H1 (cell line): ENCODE measurements around the gene DMC1. TPM values are rescaled to one million over a fixed set of nuclear protein-coding genes. Genes with fewer than 3 reads are reported as not detected.
"Not testable (repeated sequence)": the region's sequence is repeated elsewhere in the genome, so short reads cannot be mapped to it uniquely, and the experiment has no call there.

ENCODE experiments used
- CTCF ChIA-PET: fragments of 300-600 bp; sonication (Branson Sonifier 250); formaldehyde crosslinking; loops from one replicate; lab custom pipeline; 2021; ENCODE audit not compliant: partially characterized antibody; lab: Charles Lee
- POLR2A ChIA-PET: fragments of 300-600 bp; sonication (Branson Sonifier 250); formaldehyde crosslinking; loops from one replicate; lab custom pipeline; 2021; ENCODE audit warnings: inconsistent platforms; ENCODE audit not compliant: partially characterized antibody; lab: Charles Lee
- DNase-seq, 2 experiments: peaks; one replicate each; pipeline versions ENCODE4 v3.0.0 to v3.0.0-alpha.2; 2010 to 2022; ENCODE audit warnings: low spot score in 2 of 2, low read depth in 1 of 2, mixed read lengths in 1 of 2
- FAIRE-seq: peaks from 2 replicates; lab custom pipeline; 2011; peaks lifted over from hg19 to GRCh38; lab: Jason Lieb, UNC
- H2AFZ ChIP-seq: 2 replicates; pipeline ENCODE4 v1.8.1; 2012; ENCODE audit warnings: low read length, inconsistent platforms
- H2AK5ac ChIP-seq: 2 replicates; pipeline ENCODE4 v1.6.1; 2013; ENCODE audit warnings: low read depth, low read length
- H2BK120ac ChIP-seq: replicated peaks from 2 replicates; pipeline ENCODE3; 2013; ENCODE audit warnings: low read depth, low read length, inconsistent platforms
- H2BK12ac ChIP-seq: 2 replicates; pipeline ENCODE4 v1.6.1; 2013; ENCODE audit warnings: low read depth, low read length
- H2BK15ac ChIP-seq: 2 replicates; pipeline ENCODE4 v1.6.1; 2013; ENCODE audit warnings: low read length
- H2BK20ac ChIP-seq: 2 replicates; pipeline ENCODE4 v1.6.1; 2013; ENCODE audit warnings: low read length
- H2BK5ac ChIP-seq: 2 replicates; pipeline ENCODE4 v1.6.1; 2013; ENCODE audit warnings: low read depth, low read length
- H3K14ac ChIP-seq: 2 replicates; pipeline ENCODE4 v1.6.1; 2013; ENCODE audit warnings: inconsistent platforms; ENCODE audit not compliant: insufficient read length
- H3K18ac ChIP-seq: 2 replicates; pipeline ENCODE4 v1.6.1; 2013; ENCODE audit warnings: low read length; ENCODE audit errors: extremely low read depth
- H3K23ac ChIP-seq: 2 replicates; pipeline ENCODE4 v1.6.1; 2013; ENCODE audit warnings: inconsistent platforms; ENCODE audit not compliant: insufficient read length
- H3K23me2 ChIP-seq: 2 replicates; pipeline ENCODE4 v1.6.1; 2013; ENCODE audit warnings: low read depth, low read length
- H3K27ac ChIP-seq: 2 replicates; pipeline ENCODE4 v1.6.1; 2011; ENCODE audit warnings: low read depth, low read length, inconsistent platforms
- H3K27me3 ChIP-seq, 4 experiments: replicated peaks in 1 of 4; 1 replicate in 1 of 4; 2 replicates in 3 of 4; pipeline versions ENCODE4 v1.6.1 to v1.8.1; 2011 to 2013; ENCODE audit warnings: low read length in 3 of 4, mild to moderate bottlenecking in 3 of 4, inconsistent platforms in 2 of 4, mixed read lengths in 2 of 4, moderate library complexity in 1 of 4; ENCODE audit not compliant: control insufficient read depth in 3 of 4, insufficient read depth in 3 of 4; ENCODE audit errors: extremely low read depth in 1 of 4
- H3K36me3 ChIP-seq, 4 experiments: 2 replicates each; pipeline versions ENCODE4 v1.6.1 to v1.8.1; 2011 to 2013; ENCODE audit warnings: mild to moderate bottlenecking in 4 of 4, low read length in 3 of 4, moderate library complexity in 2 of 4, control low read depth in 1 of 4, inconsistent platforms in 1 of 4; ENCODE audit not compliant: insufficient read depth in 4 of 4, control insufficient read depth in 2 of 4
- H3K4ac ChIP-seq: replicated peaks from 2 replicates; pipeline ENCODE3; 2013; ENCODE audit warnings: low read length, low read depth, mixed read lengths, inconsistent platforms; ENCODE audit not compliant: insufficient read length
- H3K4me1 ChIP-seq, 4 experiments: replicated peaks in 1 of 4; 1 replicate in 1 of 4; 2 replicates in 3 of 4; pipeline versions ENCODE4 v1.6.1 to v1.8.1; 2011 to 2013; ENCODE audit warnings: low read length in 3 of 4, inconsistent platforms in 2 of 4, mixed read lengths in 1 of 4; ENCODE audit not compliant: insufficient read depth in 4 of 4, control insufficient read depth in 3 of 4
- H3K4me2 ChIP-seq, 2 experiments: 2 replicates each; pipeline versions ENCODE4 v1.6.1 to v1.8.1; 2011 to 2013; ENCODE audit warnings: low read depth in 2 of 2, low read length in 2 of 2, control low read depth in 1 of 2, inconsistent platforms in 1 of 2, mild to moderate bottlenecking in 1 of 2; ENCODE audit not compliant: insufficient read depth in 1 of 2
- H3K4me3 ChIP-seq, 4 experiments: fragments of 200-600, 300-600 bp in 1 of 4; sonication (generic), shearing (Covaris generic), sonication (Bioruptor Twin) in 1 of 4; 2 replicates each; pipeline versions ENCODE4 v1.5.1 to v1.8.1; 2011 to 2016; ENCODE audit warnings: low read length in 4 of 4, low read depth in 3 of 4, control low read depth in 2 of 4, inconsistent platforms in 2 of 4, mild to moderate bottlenecking in 2 of 4, mixed read lengths in 1 of 4, moderate library complexity in 1 of 4; ENCODE audit not compliant: insufficient read depth in 2 of 4; ENCODE audit errors: extremely low read depth in 1 of 4
- H3K56ac ChIP-seq: replicated peaks from 2 replicates; pipeline ENCODE3; 2013; ENCODE audit warnings: low read depth, mild to moderate bottlenecking, mixed read lengths, low read length, inconsistent platforms; ENCODE audit not compliant: insufficient read length
- H3K79me1 ChIP-seq: 2 replicates; pipeline ENCODE4 v1.6.1; 2013; ENCODE audit warnings: low read depth, low read length, control low read depth
- H3K79me2 ChIP-seq, 2 experiments: 2 replicates each; pipeline versions ENCODE4 v1.6.1 to v1.8.1; 2012 to 2013; ENCODE audit warnings: low read length in 2 of 2, mild to moderate bottlenecking in 2 of 2, inconsistent platforms in 1 of 2; ENCODE audit not compliant: insufficient read depth in 2 of 2, control insufficient read depth in 1 of 2
- H3K9ac ChIP-seq, 4 experiments: replicated peaks in 1 of 4; 1 replicate in 1 of 4; 2 replicates in 3 of 4; pipeline versions ENCODE4 v1.6.1 to v1.8.1; 2011 to 2013; ENCODE audit warnings: low read depth in 3 of 4, low read length in 3 of 4, control low read depth in 2 of 4, mild to moderate bottlenecking in 2 of 4, moderate library complexity in 2 of 4, inconsistent platforms in 1 of 4; ENCODE audit errors: extremely low read depth in 1 of 4
- H3K9me3 ChIP-seq, 2 experiments: 2 replicates each; pipeline versions ENCODE4 v1.6.1 to v1.8.1; 2012 to 2013; ENCODE audit warnings: mild to moderate bottlenecking in 2 of 2, moderate library complexity in 2 of 2, control low read depth in 1 of 2, inconsistent platforms in 1 of 2, low read depth in 1 of 2, low read length in 1 of 2, mixed read lengths in 1 of 2; ENCODE audit not compliant: insufficient read depth in 2 of 2
- H4K20me1 ChIP-seq, 2 experiments: replicated peaks in 1 of 2; 2 replicates each; pipeline versions ENCODE3 to v1.8.1; 2011 to 2013; ENCODE audit warnings: inconsistent platforms in 2 of 2, low read length in 2 of 2, mild to moderate bottlenecking in 1 of 2; ENCODE audit not compliant: insufficient read depth in 2 of 2, control insufficient read depth in 1 of 2
- H4K5ac ChIP-seq: 2 replicates; pipeline ENCODE4 v1.6.1; 2013; ENCODE audit warnings: low read length, low read depth, mixed read lengths, inconsistent platforms; ENCODE audit not compliant: insufficient read length
- H4K8ac ChIP-seq: 2 replicates; pipeline ENCODE4 v1.8.0; 2013; ENCODE audit warnings: mild to moderate bottlenecking, moderate library complexity, low read length, inconsistent platforms; ENCODE audit not compliant: insufficient read depth; ENCODE audit errors: extremely low read depth
- H4K91ac ChIP-seq: replicated peaks from 2 replicates; pipeline ENCODE3; 2013; ENCODE audit warnings: low read length, mixed read lengths, inconsistent platforms; ENCODE audit not compliant: insufficient read length
- WGBS, 2 experiments: shearing (Covaris generic) in 1 of 2; methylation state at CpG; one replicate each; pipeline versions ENCODE4 v1.1.6 to v1.1.7; 2013 to 2015; ENCODE audit warnings: low lambda C conversion rate in 2 of 2, mixed read lengths in 2 of 2, inconsistent platforms in 1 of 2, low coverage in 1 of 2, missing lambda C conversion rate in 1 of 2; ENCODE audit not compliant: insufficient replicate concordance in 2 of 2, insufficient coverage in 1 of 2, insufficient read length in 1 of 2; ENCODE audit errors: extremely low coverage in 1 of 2, missing lambda C conversion rate in 1 of 2; 5-methylcytosine and 5-hydroxymethylcytosine counted together
- polyA plus RNA-seq, 7 experiments: library from polyadenylated mRNA; depleted of rRNA in 3 of 7; stranded (reverse) in 5 of 7; unstranded in 2 of 7; fragments of >200 nt in 5 of 7; fragments of 200-250 nt in 2 of 7; gene quantifications; 1 replicate in 5 of 7; 2 replicates in 1 of 7; 4 replicates in 1 of 7; pipeline versions ENCODE4 v1.2.1 to v1.2.3, GENCODE V29; 2011 to 2013; ENCODE audit warnings: missing spikeins in 2 of 7, mixed read lengths in 2 of 7
- total RNA-seq: library from RNA; stranded (reverse); fragmentation: NEBNext Ultra II Directional; extraction: Animal tissue kit (Norgen Biotek cat#: 25700); gene quantifications from 2 replicates; pipeline ENCODE4 v1.2.1, GENCODE V29; 2021

The DMC1 gene
- total and polyA plus RNA-seq, 2 of the 8 experiments (the other 6 are each of a cell fraction or from before 2014, with no cell fraction given) = 3.8 to 7.2 TPM

DNA sequence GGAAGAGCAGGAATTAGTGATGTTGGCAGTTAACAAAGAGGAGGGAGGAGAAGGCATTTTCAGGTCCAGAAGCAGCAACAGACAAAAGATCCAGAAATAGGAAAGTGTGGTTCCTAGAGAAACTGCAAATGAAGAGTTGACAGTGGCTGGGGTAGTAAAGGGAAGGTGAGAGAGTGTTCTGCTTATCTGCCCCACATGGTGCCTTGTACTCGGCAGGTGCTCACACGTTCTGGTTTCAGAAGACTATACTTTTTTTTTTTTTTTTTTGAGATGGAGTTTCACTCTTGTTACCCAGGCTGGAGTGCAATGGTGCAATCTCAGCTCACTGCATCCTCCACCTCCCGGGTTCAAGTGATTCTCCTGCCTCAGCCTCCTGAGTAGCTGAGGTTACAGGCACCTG, 12.9 kb upstream of the DMC1 start:
- not testable (repeated sequence) for H3K23ac ChIP-seq, H4K8ac ChIP-seq, H3K36me3 ChIP-seq, H3K4me2 ChIP-seq, H2AFZ ChIP-seq, H3K4me1 ChIP-seq, H3K18ac ChIP-seq, H3K79me1 ChIP-seq, H3K23me2 ChIP-seq, H3K9me3 ChIP-seq, FAIRE-seq, H3K27ac ChIP-seq, H3K4ac ChIP-seq, H4K5ac ChIP-seq, H4K91ac ChIP-seq, H3K4me3 ChIP-seq, H3K27me3 ChIP-seq, H2BK20ac ChIP-seq, H4K20me1 ChIP-seq, H3K14ac ChIP-seq, H2BK15ac ChIP-seq, H3K9ac ChIP-seq, H2BK120ac ChIP-seq, H3K79me2 ChIP-seq, H3K56ac ChIP-seq, H2BK12ac ChIP-seq, H2AK5ac ChIP-seq, H2BK5ac ChIP-seq, DNase-seq
- ChIA-PET POLR2A (interaction anchor here (1.2 kb wide), 1 partner anchor 11 kb away, joined by 4 read pairs; no protein-coding TSS in a partner anchor), CTCF (interaction anchor here (0.7 kb wide), 1 partner anchor 148 kb away, joined by 3 read pairs; no protein-coding TSS in a partner anchor)
- 89% methylated on average over 3 of the region's 3 CpGs; no CpG with 5 or more reads in 1 of the 2 experiments for WGBS, 2 experiments
